ENCODE data around the gene AAMDC.
A peak's percentile ranks its signal among the peaks of the same experiment; 100 is the strongest.

The AAMDC gene

GRCh38 chr11:77820565-77821348 lies at the start of gene AAMDC, which contains the start of gene RSF1:
Gene AAMDC, plus strand, starts transcription at chr11:77821144. Its CDS starts 21,353 bp downstream, at chr11:77842497.
Gene RSF1, minus strand, starts transcription at chr11:77820722. Its CDS starts 8 bp downstream, at chr11:77820714.
- in situ Hi-C loops (cut with HindIII; ENCODE audit: low sequenced_read_pairs): no loop called here
- H3K4me3 ChIP-seq (ENCODE audit: low read depth, low read length): peak within 1 kb of the TSS; percentile 92
- DNase-seq (ENCODE audit: low read depth): peak; percentile 98
- TF ChIP-seq, protein P1, sequence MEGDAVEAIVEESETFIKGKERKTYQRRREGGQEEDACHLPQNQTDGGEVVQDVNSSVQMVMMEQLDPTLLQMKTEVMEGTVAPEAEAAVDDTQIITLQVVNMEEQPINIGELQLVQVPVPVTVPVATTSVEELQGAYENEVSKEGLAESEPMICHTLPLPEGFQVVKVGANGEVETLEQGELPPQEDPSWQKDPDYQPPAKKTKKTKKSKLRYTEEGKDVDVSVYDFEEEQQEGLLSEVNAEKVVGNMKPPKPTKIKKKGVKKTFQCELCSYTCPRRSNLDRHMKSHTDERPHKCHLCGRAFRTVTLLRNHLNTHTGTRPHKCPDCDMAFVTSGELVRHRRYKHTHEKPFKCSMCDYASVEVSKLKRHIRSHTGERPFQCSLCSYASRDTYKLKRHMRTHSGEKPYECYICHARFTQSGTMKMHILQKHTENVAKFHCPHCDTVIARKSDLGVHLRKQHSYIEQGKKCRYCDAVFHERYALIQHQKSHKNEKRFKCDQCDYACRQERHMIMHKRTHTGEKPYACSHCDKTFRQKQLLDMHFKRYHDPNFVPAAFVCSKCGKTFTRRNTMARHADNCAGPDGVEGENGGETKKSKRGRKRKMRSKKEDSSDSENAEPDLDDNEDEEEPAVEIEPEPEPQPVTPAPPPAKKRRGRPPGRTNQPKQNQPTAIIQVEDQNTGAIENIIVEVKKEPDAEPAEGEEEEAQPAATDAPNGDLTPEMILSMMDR (IDR thresholded peaks at IDR 0.05; ENCODE audit: low read depth, low read length, missing control alignments): peak; percentile 80

GRCh38 chr11:77775936-77776335 lies 45.0 kb upstream of the AAMDC start:
- DNase-seq (ENCODE audit: low read depth): no peak
- no peak overlapping the region for H3K4me3 ChIP-seq (ENCODE audit: low read depth, low read length)
- TF ChIP-seq, protein P1 (IDR thresholded peaks at IDR 0.05; ENCODE audit: low read depth, low read length, missing control alignments): no peak
- in situ Hi-C loops (cut with HindIII; ENCODE audit: low sequenced_read_pairs): no loop called here

DNA sequence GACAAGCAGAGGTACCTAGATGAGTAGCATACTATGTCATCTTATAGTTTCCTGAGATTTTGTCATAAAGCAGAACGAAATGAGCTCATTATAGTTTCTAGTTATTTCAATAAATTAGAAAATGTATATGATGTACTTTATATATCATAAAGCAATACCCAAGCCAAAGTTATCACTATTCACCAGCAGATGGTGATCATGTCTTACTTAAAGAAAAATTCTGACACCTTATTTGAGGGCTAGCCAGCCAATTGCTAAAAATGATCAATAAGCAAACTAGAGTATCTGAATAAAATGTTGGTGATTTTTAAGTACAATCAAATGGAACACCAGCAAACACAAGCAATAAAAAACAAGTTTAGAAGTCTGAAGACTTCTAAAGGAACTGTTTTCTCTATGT lies 44.5 kb upstream of the AAMDC start:
- no peak for DNase-seq (ENCODE audit: low read depth)
- no peak overlapping the region for H3K4me3 ChIP-seq (ENCODE audit: low read depth, low read length)
- TF ChIP-seq, protein P1 (IDR thresholded peaks at IDR 0.05; ENCODE audit: low read depth, low read length, missing control alignments): no peak
- in situ Hi-C loops (cut with HindIII; ENCODE audit: low sequenced_read_pairs): no loop called here

DNA sequence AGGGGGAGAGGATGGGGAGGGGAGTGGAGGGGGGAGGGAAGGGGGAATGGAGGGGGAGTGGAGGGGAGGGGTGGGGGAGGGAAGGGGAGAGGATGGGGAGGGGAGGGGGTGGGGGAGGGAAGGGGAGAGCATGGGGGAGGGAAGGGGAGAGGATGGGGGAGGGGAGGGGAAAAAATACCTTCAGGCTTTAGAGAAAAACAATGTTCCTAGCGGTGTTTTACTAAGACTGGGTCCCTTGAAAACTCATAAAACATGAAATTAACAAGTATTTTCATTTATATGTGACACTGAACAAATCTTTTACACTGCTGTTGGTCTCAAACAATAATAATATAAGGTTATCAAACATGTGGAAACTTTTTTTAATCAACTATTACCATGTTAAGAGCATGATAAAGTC lies 42.8 kb upstream of the AAMDC start:
- DNase-seq (ENCODE audit: low read depth): no peak
- in situ Hi-C loops (cut with HindIII; ENCODE audit: low sequenced_read_pairs): no loop called here
- H3K4me3 ChIP-seq (ENCODE audit: low read depth, low read length): no peak overlapping the region
- TF ChIP-seq, protein P1 (IDR thresholded peaks at IDR 0.05; ENCODE audit: low read depth, low read length, missing control alignments): no peak

DNA sequence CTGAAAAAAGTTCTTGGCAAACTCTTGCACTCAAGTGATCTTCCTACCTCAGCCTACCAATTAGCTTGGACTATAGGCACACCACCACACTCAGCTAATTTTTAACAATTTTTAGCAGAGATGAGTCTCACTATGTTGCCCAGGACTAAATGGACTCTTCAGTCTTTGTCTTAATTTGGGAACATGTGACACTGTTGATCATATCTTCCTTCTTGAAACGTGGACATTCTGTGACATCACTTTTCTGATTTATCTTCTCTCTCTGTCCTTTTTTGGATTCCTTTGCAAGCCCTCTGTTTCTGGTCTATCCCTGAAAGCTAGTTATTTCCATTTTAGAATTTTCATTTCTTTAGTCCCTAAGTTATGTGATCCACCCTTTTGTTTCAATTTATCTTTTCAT lies 42.4 kb upstream of the AAMDC start:
- no peak overlapping the region for H3K4me3 ChIP-seq (ENCODE audit: low read depth, low read length)
- TF ChIP-seq, protein P1 (IDR thresholded peaks at IDR 0.05; ENCODE audit: low read depth, low read length, missing control alignments): no peak
- DNase-seq (ENCODE audit: low read depth): no peak
- in situ Hi-C loops (cut with HindIII; ENCODE audit: low sequenced_read_pairs): no loop called here

GRCh38 chr11:77779935-77780334 lies 41.0 kb upstream of the AAMDC start:
- no peak overlapping the region for H3K4me3 ChIP-seq (ENCODE audit: low read depth, low read length)
- peak; percentile 18 for DNase-seq (ENCODE audit: low read depth)
- in situ Hi-C loops (cut with HindIII; ENCODE audit: low sequenced_read_pairs): no loop called here
- TF ChIP-seq, protein P1 (IDR thresholded peaks at IDR 0.05; ENCODE audit: low read depth, low read length, missing control alignments): no peak

All from astrocyte of the cerebellum (primary cell).